ENCODE results near the gene RPS6KA3.
"Not testable (repeated sequence)": the region's sequence is repeated elsewhere in the genome, so short reads cannot be mapped to it uniquely, and the experiment has no call there.

RPS6KA3 gene

DNA sequence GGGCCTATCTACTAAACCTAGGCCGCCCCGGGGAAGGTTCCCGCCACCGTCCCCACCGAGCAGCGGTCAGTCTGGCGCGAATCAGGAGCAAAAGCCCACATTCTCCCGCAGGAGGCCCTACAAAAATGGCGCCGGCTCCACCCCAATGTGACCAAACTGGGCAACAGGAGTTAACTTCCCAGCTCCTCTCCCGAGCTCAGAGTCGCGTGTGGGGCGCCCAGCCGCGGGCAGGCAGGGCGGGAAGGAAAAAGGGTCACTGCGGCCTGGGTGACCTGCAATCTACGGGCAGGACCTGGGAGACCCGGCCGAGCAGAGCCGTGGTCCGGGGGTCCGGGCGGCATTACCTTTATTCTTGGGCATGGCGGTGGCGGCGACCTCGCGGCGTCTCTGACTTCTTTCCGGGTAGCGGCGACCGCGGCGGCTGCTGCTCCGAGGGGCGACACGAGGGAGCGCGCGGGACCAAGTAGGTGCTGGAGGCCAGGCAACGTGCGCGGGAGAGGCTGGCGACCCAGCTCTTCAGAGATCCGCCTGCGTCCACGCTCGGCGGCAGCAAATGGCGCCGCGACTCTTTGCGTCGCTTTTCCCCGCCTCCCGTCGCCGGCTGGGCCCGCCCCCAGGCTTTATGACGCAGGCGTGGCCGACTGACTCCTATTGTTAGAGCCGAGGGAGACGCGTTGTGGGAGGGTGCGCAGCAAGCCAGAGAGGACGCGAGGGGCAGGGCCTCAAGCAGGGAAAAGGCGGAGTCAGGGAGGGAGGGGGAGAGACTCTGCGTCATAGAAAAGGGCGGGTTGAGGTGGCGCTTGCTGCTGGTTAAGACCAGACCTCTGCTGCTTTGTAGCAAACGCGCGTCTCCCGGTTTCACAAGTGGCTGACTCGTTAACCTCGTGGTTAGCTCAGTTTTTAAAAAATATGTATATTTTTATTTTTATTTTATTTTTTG, 125.2 kb downstream of the RPS6KA3 start, which contains the start of gene EIF1AX:
TSS of gene EIF1AX (minus strand) at position 558 of the 940 bp plus-strand sequence. CDS start at position 360, 198 bp downstream.
- H3K27me3 Mint-ChIP-seq: no peaks in the 10 kb centered on the region
- H3K27ac Mint-ChIP-seq: peak within 1 kb of the TSS; percentile 72 to 90
- H3K9me3 Mint-ChIP-seq: no peaks in the 10 kb centered on the region
- ATAC-seq (replicated peaks) (peak; percentile 95), DNase-seq (peak; percentile 94 to 95 (median 94))
- peaks cover 12 to 16% of the 10 kb centered on the region in 2 donors for H3K4me1 Mint-ChIP-seq (ENCODE audit: low read depth in 2 of 2)
- peaks cover 38% of the 10 kb centered on the region for H3K36me3 Mint-ChIP-seq (ENCODE audit: insufficient read depth)
- peak within 1 kb of the TSS; percentile 84 to 87 for H3K4me3 Mint-ChIP-seq

GRCh38 chrX:20140420-20140819, 126.3 kb downstream of the RPS6KA3 start:
- Mint-ChIP-seq H3K36me3 (ENCODE audit: insufficient read depth) (peaks cover 41% of the 10 kb centered on the region), H3K9me3 (no peaks in the 10 kb centered on the region), H3K27me3 (no peaks in the 10 kb centered on the region), H3K4me3 (peak overlapping the region; percentile 84 to 87), H3K4me1 (ENCODE audit: low read depth in 2 of 2) (peaks cover 17 to 26% of the 10 kb centered on the region in 2 donors), H3K27ac (peak overlapping the region in 1 of 2 donors; percentile 90)
- ATAC-seq (replicated peaks) (no peak), DNase-seq (no peak)

- Mint-ChIP-seq H3K4me3 (peak overlapping the region; percentile 84 to 87), H3K27ac (peak overlapping the region in 1 of 2 donors; percentile 90), H3K27me3 (no peaks in the 10 kb centered on the region), H3K9me3 (no peaks in the 10 kb centered on the region), H3K4me1 (ENCODE audit: low read depth in 2 of 2) (peaks cover 16 to 26% of the 10 kb centered on the region in 2 donors), H3K36me3 (ENCODE audit: insufficient read depth) (peaks cover 43% of the 10 kb centered on the region)
- no peak for DNase-seq
- no peak for ATAC-seq (replicated peaks)
Observed at GRCh38 chrX:20139966-20140365, 126.7 kb downstream of the RPS6KA3 start.

GRCh38 chrX:20135944-20136343, 130.8 kb downstream of the RPS6KA3 start:
- peaks cover 65% of the 10 kb centered on the region for H3K36me3 Mint-ChIP-seq (ENCODE audit: insufficient read depth)
- DNase-seq (no peak), ATAC-seq (replicated peaks) (no peak)
- no peaks in the 10 kb centered on the region for H3K9me3 Mint-ChIP-seq
- H3K27me3 Mint-ChIP-seq: no peaks in the 10 kb centered on the region
- H3K27ac Mint-ChIP-seq: peak overlapping the region in 1 of 2 donors; percentile 77
- no peak overlapping the region for H3K4me3 Mint-ChIP-seq
- peaks cover 15 to 26% of the 10 kb centered on the region in 2 donors for H3K4me1 Mint-ChIP-seq (ENCODE audit: low read depth in 2 of 2)

- Mint-ChIP-seq H3K36me3 (ENCODE audit: insufficient read depth) (peaks cover 81% of the 10 kb centered on the region), H3K27me3 (no peaks in the 10 kb centered on the region), H3K9me3 (no peaks in the 10 kb centered on the region), H3K27ac (no peak overlapping the region), H3K4me3 (no peak overlapping the region), H3K4me1 (ENCODE audit: low read depth in 2 of 2) (peaks cover 5 to 10% of the 10 kb centered on the region in 2 donors)
- DNase-seq: no peak
- ATAC-seq (replicated peaks): no peak
Observed at GRCh38 chrX:20132666-20133065, 134.0 kb downstream of the RPS6KA3 start.

- peaks cover 65% of the 10 kb centered on the region for H3K36me3 Mint-ChIP-seq (ENCODE audit: insufficient read depth)
- DNase-seq (no peak), ATAC-seq (replicated peaks) (no peak)
- no peak overlapping the region for H3K4me3 Mint-ChIP-seq
- no peaks in the 10 kb centered on the region for H3K9me3 Mint-ChIP-seq
- H3K4me1 Mint-ChIP-seq (ENCODE audit: low read depth in 2 of 2): no peaks in the 10 kb centered on the region
- no peak overlapping the region for H3K27ac Mint-ChIP-seq
- no peaks in the 10 kb centered on the region for H3K27me3 Mint-ChIP-seq
Observed at GRCh38 chrX:20130357-20130756, 136.4 kb downstream of the RPS6KA3 start.

DNA sequence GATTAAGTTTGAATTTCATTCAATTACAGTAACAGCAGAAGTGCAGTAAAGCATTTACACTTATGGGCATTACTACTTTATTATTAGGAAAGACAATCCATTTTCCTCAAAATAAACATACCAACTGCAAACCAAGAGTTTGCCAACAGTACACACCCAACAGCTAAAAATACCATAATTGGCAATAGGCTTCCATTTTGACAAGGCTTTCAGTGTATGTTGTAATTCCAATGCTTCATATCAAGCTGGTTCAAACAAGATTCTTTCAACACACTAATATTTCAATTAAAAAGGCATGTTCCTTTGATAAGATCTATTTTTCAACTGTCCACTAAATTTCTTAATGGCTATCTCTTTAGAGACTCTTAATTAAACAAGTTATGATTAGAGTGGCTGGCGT, 137.2 kb downstream of the RPS6KA3 start:
- ATAC-seq (replicated peaks) (no peak), DNase-seq (no peak)
- Mint-ChIP-seq H3K4me3 (no peak overlapping the region), H3K27me3 (no peaks in the 10 kb centered on the region), H3K9me3 (no peaks in the 10 kb centered on the region), H3K4me1 (ENCODE audit: low read depth in 2 of 2) (no peaks in the 10 kb centered on the region), H3K36me3 (ENCODE audit: insufficient read depth) (peaks cover 60% of the 10 kb centered on the region), H3K27ac (no peak overlapping the region)

- Mint-ChIP-seq H3K27me3 (no peaks in the 10 kb centered on the region), H3K36me3 (ENCODE audit: insufficient read depth) (peaks cover 51% of the 10 kb centered on the region), H3K9me3 (no peaks in the 10 kb centered on the region), H3K27ac (no peak overlapping the region), H3K4me3 (no peak overlapping the region), H3K4me1 (ENCODE audit: low read depth in 2 of 2) (no peaks in the 10 kb centered on the region)
- ATAC-seq (replicated peaks) (no peak), DNase-seq (no peak)
Observed at GRCh38 chrX:20128670-20129069, 138.0 kb downstream of the RPS6KA3 start.

DNA sequence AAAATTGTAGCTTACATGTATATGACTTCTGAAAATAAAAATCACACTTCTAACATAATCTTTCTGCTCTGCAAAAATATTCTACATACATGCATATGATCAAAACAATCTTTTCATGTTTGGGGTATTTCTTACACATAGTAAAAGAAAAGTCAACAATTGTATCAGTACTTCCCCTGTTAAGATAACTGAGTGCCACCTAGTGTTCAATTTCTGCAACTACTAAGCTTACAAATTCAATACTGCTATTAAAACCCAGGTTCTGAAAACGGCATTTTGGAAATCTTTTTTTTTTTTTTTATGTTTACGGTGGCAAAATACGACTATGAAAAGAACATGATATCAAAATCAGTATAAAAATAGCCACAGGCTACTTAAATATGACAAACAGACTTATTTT, 139.3 kb downstream of the RPS6KA3 start:
- ATAC-seq (replicated peaks): peak; percentile 83
- peaks cover 45% of the 10 kb centered on the region for H3K36me3 Mint-ChIP-seq (ENCODE audit: insufficient read depth)
- not testable (repeated sequence) for H3K27ac Mint-ChIP-seq; H3K4me1 Mint-ChIP-seq (ENCODE audit: low read depth in 2 of 2); H3K4me3 Mint-ChIP-seq; H3K9me3 Mint-ChIP-seq; DNase-seq; H3K27me3 Mint-ChIP-seq

GRCh38 chrX:20126833-20127232, 139.9 kb downstream of the RPS6KA3 start:
- H3K27ac Mint-ChIP-seq; ATAC-seq (replicated peaks); H3K4me3 Mint-ChIP-seq; DNase-seq; H3K9me3 Mint-ChIP-seq; H3K4me1 Mint-ChIP-seq (ENCODE audit: low read depth in 2 of 2); H3K27me3 Mint-ChIP-seq: not testable (repeated sequence)
- peaks cover 39% of the 10 kb centered on the region for H3K36me3 Mint-ChIP-seq (ENCODE audit: insufficient read depth)

- no peaks in the 10 kb centered on the region for H3K4me1 Mint-ChIP-seq (ENCODE audit: low read depth in 2 of 2)
- H3K9me3 Mint-ChIP-seq: no peaks in the 10 kb centered on the region
- H3K36me3 Mint-ChIP-seq (ENCODE audit: insufficient read depth): peaks cover 24% of the 10 kb centered on the region
- ATAC-seq (replicated peaks) (no peak), DNase-seq (no peak)
- no peak overlapping the region for H3K4me3 Mint-ChIP-seq
- no peaks in the 10 kb centered on the region for H3K27me3 Mint-ChIP-seq
- no peak overlapping the region for H3K27ac Mint-ChIP-seq
Observed at GRCh38 chrX:20124964-20125363, 141.7 kb downstream of the RPS6KA3 start.

GRCh38 chrX:20118065-20118824, 148.5 kb downstream of the RPS6KA3 start:
- no peak overlapping the region for H3K4me3 Mint-ChIP-seq
- H3K27ac Mint-ChIP-seq: no peak overlapping the region

DNA sequence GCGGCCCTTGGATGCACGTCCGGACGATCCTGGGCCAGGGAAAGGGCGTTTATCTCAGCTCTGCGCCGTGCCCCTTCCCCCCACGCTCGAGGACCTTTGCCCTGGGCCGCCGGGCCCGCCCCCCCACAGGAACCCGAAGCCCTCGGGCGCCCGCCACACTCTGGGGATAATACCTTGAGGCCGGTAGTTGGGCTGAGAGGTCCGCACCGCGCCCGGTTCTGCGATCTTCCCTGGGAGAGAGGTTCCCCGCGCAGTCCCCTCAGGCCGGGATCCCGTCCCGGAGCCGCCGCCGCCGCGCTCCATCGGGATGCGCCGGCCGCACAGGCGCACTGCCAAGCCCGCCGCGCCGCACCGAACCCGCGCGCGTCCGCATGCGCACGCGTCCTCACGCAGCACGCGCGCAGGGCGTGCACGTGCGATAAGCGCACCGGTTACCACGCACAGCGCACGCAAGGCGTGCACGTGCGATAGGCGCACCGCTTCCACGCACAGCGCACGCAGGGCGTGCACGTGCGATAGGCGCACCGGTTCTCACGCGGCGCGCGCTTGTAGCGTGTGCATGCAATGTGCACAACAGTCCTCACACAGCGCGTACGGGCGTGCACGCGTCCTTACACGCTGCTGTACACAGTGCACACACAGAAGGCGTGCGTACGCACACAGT, 150.0 kb downstream of the RPS6KA3 start, which contains the start of gene MAP7D2:
TSS of gene MAP7D2 (minus strand) at position 331 of the 664 bp plus-strand sequence. CDS start at position 303, 28 bp downstream.
- no peak within 1 kb of the TSS for H3K27ac Mint-ChIP-seq
- H3K4me3 Mint-ChIP-seq: no peak within 1 kb of the TSS
- H3K27me3 Mint-ChIP-seq: peaks cover 8 to 33% of the 10 kb centered on the region in 2 donors
- H3K4me1 Mint-ChIP-seq (ENCODE audit: low read depth in 2 of 2): peaks cover 0 to 2% of the 10 kb centered on the region in 2 donors
- DNase-seq (no peak), ATAC-seq (replicated peaks) (no peak)
- H3K9me3 Mint-ChIP-seq: no peaks in the 10 kb centered on the region
- peaks cover 3% of the 10 kb centered on the region for H3K36me3 Mint-ChIP-seq (ENCODE audit: insufficient read depth)

More at GRCh38 chrX:20118065-20118824, 148.5 kb downstream of the RPS6KA3 start:
- Mint-ChIP-seq H3K4me1 (ENCODE audit: low read depth in 2 of 2) (peaks cover 0 to 2% of the 10 kb centered on the region in 2 donors), H3K9me3 (no peaks in the 10 kb centered on the region), H3K27me3 (peaks cover 8 to 33% of the 10 kb centered on the region in 2 donors), H3K36me3 (ENCODE audit: insufficient read depth) (peaks cover 3% of the 10 kb centered on the region)
- ATAC-seq (replicated peaks): no peak
- no peak for DNase-seq

Measured in effector memory CD8-positive, alpha-beta T cell (primary cell).